Mesothelial cell of epicardium (in vitro differentiated cells): ENCODE data around the gene PTPMT1. TPM values are rescaled to one million over a fixed set of nuclear protein-coding genes. Genes with fewer than 3 reads are reported as not detected.

Experiments
- DNase-seq, 2 experiments: peaks; one replicate each; pipeline ENCODE4 v3.0.0; 2021; ENCODE audit warnings: low spot score in 2 of 2; ENCODE audit not compliant: unreplicated experiment in 2 of 2
- H3K27ac Mint-ChIP-seq: 2 replicates; pipeline ENCODE4 v1.8.0; 2021; ENCODE audit warnings: mixed read lengths
- H3K27me3 Mint-ChIP-seq: 2 replicates; pipeline ENCODE4 v1.8.0; 2021; ENCODE audit warnings: low read depth, mixed read lengths
- H3K36me3 Mint-ChIP-seq: 2 replicates; pipeline ENCODE4 v1.8.0; 2021; ENCODE audit warnings: mixed read lengths
- H3K4me1 Mint-ChIP-seq: 2 replicates; pipeline ENCODE4 v1.8.0; 2021; ENCODE audit warnings: mixed read lengths
- H3K4me3 Mint-ChIP-seq: 2 replicates; pipeline ENCODE4 v1.8.0; 2021; ENCODE audit warnings: mild to moderate bottlenecking, moderate library complexity, mixed read lengths
- H3K9me3 Mint-ChIP-seq: 2 replicates; pipeline ENCODE4 v1.8.0; 2021; ENCODE audit warnings: mixed read lengths
- CTCF ChIP-seq: fragments of 200-600 bp; sonication (generic); IDR thresholded peaks from one replicate; pipeline ENCODE4 v1.5.0; 2021; ENCODE audit warnings: antibody characterized with exemption; ENCODE audit not compliant: unreplicated experiment
- total RNA-seq: library from RNA; stranded (reverse); gene quantifications from 3 replicates; pipeline ENCODE4 v1.2.1, GENCODE V29; 2021

Gene PTPMT1
- total RNA-seq, 1 donor from 2014 or later, result 44.3 TPM

DNA sequence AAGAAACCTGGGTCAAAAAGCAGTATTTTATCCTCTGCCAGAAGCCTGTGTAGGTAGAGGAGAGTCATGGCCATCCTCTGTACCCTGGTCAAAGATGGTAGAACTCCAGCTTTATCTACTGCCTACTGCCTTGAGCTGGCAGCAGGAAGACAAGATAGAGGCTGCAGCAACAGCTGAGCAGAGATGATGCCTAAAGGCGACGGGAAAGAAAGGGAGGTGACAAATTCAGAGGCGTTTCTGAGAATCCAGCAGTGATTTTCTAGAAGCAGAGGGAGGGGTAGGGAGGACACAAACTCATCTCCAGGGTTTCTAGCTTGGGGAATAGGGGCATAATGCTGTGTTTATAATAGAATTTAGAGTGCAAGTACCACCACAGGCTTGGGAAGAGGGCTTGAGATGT is 44.3 kb downstream of the PTPMT1 start:
- no peaks in the 10 kb centered on the region for H3K9me3 Mint-ChIP-seq
- H3K4me1 Mint-ChIP-seq, result peaks cover 14% of the 10 kb centered on the region
- H3K27ac Mint-ChIP-seq, result no peak overlapping the region
- no peaks in the 10 kb centered on the region for H3K27me3 Mint-ChIP-seq
- DNase-seq, result no peak
- H3K36me3 Mint-ChIP-seq, result peaks cover 10% of the 10 kb centered on the region
- no peak overlapping the region for H3K4me3 Mint-ChIP-seq
- no peak for TF ChIP-seq CTCF

DNA sequence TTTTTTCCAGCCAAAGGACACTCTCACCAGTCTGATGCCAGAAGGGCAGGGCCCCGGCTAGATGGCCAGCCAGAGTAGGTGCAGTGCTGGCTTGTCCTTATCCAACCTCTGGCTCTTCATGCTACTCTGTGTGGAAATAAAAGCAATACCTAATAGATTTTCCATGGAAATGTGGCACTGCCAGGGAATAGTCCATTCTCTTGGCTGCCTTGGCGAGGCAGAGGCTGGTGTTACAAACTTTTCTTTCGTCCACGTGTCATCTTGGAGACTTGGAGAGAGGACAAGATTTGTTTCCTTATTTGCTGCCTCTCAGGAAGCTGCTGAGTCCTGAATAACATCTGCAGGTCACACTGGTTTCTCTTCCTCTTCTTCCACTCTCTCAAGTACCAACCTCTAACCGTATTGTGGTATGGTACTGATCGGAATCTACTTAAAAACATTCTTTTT is 46.0 kb downstream of the PTPMT1 start:
- DNase-seq, result no peak
- Mint-ChIP-seq H3K27me3 (no peaks in the 10 kb centered on the region), H3K27ac (no peak overlapping the region), H3K9me3 (no peaks in the 10 kb centered on the region), H3K36me3 (peaks cover 10% of the 10 kb centered on the region), H3K4me3 (no peak overlapping the region), H3K4me1 (peaks cover 10% of the 10 kb centered on the region)
- TF ChIP-seq CTCF, result no peak

DNA sequence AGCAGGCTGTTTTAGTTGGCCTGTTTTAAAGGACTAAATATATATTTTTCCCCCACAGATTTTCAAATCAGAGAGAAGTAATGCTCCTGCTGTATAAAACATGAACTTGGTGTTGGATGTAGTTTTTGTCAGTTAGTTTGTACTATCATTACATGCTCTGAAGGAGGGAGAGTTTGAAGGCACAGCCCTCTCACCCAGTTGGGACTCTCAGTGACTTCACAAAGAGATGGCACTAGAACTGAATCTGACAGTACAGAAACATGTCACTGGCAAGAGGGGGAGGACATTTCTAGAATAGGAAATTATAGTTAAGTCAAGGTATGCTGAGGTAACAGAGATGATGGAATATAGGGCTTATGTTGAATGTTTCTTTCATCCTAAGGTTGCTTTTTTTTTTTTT is 49.9 kb downstream of the PTPMT1 start:
- Mint-ChIP-seq H3K27me3 (no peaks in the 10 kb centered on the region), H3K27ac (no peak overlapping the region), H3K36me3 (peaks cover 6% of the 10 kb centered on the region), H3K9me3 (no peaks in the 10 kb centered on the region), H3K4me1 (no peaks in the 10 kb centered on the region), H3K4me3 (no peak overlapping the region)
- no peak for DNase-seq
- TF ChIP-seq CTCF, result no peak

DNA sequence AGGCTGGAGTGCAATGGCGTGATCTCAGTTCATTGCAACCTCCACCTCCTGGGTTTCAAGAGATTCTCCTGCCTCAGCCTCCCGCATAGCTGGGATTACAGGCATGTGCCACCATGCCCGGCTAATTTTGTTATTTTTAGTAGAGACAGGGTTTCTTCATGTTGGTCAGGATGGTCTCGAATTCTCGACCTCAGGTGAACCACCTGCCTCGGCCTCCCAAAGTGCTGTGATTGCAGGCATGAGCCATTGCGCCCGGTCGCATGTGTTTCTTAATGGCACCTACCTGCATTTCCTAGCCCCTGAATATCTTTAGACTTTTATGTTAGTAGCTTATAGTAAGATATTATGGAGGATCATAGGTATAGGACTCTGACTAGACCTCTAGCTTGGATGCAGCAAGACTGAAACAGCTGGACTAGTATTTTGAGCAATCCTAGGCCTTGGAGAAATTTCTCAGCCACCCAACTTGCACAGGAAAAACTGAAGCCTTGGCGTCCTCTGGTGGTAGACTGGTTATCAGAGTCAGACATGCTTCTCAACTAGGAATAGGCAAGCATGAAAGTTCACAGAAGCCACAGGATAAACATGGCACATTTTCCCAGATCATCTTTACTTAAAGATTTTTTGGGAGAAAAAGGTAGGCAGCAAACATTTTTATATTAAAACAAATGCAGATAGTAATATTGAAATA is 51.5 kb downstream of the PTPMT1 start:
- no peak overlapping the region for H3K27ac Mint-ChIP-seq
- H3K4me3 Mint-ChIP-seq, result no peak overlapping the region
- no peak for DNase-seq
- no peak for TF ChIP-seq CTCF
- H3K9me3 Mint-ChIP-seq, result no peaks in the 10 kb centered on the region
- H3K27me3 Mint-ChIP-seq, result no peaks in the 10 kb centered on the region
- H3K4me1 Mint-ChIP-seq, result no peaks in the 10 kb centered on the region
- H3K36me3 Mint-ChIP-seq, result peaks cover 8% of the 10 kb centered on the region

- Mint-ChIP-seq H3K4me1 (no peaks in the 10 kb centered on the region), H3K9me3 (no peaks in the 10 kb centered on the region), H3K4me3 (no peak overlapping the region), H3K27ac (no peak overlapping the region), H3K36me3 (peaks cover 8% of the 10 kb centered on the region), H3K27me3 (no peaks in the 10 kb centered on the region)
- no peak for TF ChIP-seq CTCF
- DNase-seq, result no peak
These were observed 52.0 kb downstream of the PTPMT1 start for GRCh38 chr11:47617417-47617809.
